ENCODE measurements around the gene ANKRD31.
"Not testable (repeated sequence)": the region's sequence is repeated elsewhere in the genome, so short reads cannot be mapped to it uniquely, and the experiment has no call there.

ANKRD31 gene

DNA sequence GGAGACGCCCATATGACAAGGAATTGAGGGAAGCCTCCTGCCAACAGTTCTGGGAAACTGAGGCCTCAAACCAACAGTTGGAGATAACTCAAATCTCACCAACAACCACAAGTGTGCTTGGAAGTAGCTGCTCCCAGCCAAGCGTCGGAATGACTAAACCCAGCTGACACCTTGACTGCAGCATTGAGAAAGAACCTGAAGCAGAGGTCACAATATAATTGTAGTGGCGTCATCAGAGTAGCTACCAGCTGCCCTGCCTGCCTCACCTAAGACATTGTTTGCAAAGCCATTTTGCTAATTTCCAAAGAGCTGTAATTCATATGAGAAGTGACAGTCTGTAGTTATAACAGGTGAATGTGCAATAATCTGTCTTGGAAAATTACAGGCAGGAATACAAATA, 40.8 kb upstream of the ANKRD31 start:
- TF ChIP-seq, protein P1, sequence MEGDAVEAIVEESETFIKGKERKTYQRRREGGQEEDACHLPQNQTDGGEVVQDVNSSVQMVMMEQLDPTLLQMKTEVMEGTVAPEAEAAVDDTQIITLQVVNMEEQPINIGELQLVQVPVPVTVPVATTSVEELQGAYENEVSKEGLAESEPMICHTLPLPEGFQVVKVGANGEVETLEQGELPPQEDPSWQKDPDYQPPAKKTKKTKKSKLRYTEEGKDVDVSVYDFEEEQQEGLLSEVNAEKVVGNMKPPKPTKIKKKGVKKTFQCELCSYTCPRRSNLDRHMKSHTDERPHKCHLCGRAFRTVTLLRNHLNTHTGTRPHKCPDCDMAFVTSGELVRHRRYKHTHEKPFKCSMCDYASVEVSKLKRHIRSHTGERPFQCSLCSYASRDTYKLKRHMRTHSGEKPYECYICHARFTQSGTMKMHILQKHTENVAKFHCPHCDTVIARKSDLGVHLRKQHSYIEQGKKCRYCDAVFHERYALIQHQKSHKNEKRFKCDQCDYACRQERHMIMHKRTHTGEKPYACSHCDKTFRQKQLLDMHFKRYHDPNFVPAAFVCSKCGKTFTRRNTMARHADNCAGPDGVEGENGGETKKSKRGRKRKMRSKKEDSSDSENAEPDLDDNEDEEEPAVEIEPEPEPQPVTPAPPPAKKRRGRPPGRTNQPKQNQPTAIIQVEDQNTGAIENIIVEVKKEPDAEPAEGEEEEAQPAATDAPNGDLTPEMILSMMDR (IDR thresholded peaks at IDR 0.05; ENCODE audit: insufficient read depth, low read length, missing control alignments): no peak
- DNase-seq (ENCODE audit: low read depth, low spot score): no peak
- CTCF ChIA-PET: no interaction called here
- no peak overlapping the region for H3K4me3 ChIP-seq (ENCODE audit: low read depth, low read length)
- POLR2A ChIA-PET: no interaction called here

DNA sequence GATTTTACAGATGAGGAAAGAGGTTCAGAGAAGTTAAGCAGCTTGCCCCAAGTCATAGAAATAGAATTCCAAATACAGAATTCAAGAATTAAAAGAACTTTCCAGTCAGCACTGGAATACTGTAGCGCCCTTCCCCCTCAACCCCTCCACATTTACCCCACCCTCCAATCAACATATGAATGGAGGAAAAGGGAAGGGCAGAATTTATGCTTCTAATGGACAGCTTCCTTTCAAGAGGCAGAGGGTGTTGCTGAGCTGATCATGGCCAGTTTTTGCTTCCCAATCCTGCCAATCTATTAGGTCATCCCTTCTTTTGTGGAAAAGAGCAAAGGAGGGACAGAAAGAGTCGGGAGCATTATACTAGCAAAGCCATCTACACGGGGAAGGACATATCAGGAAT, 39.1 kb upstream of the ANKRD31 start:
- ChIA-PET POLR2A (no interaction called here), CTCF (no interaction called here)
- TF ChIP-seq, protein P1 (IDR thresholded peaks at IDR 0.05; ENCODE audit: insufficient read depth, low read length, missing control alignments): no peak
- DNase-seq (ENCODE audit: low read depth, low spot score): no peak
- no peak overlapping the region for H3K4me3 ChIP-seq (ENCODE audit: low read depth, low read length)

GRCh38 chr5:75275147-75275546, 38.5 kb upstream of the ANKRD31 start:
- CTCF ChIA-PET: no interaction called here
- POLR2A ChIA-PET: no interaction called here
- TF ChIP-seq, protein P1 (IDR thresholded peaks at IDR 0.05; ENCODE audit: insufficient read depth, low read length, missing control alignments): no peak
- no peak for DNase-seq (ENCODE audit: low read depth, low spot score)
- H3K4me3 ChIP-seq (ENCODE audit: low read depth, low read length): no peak overlapping the region

GRCh38 chr5:75274486-75274885, 37.8 kb upstream of the ANKRD31 start:
- POLR2A ChIA-PET: no interaction called here
- no peak overlapping the region for H3K4me3 ChIP-seq (ENCODE audit: low read depth, low read length)
- CTCF ChIA-PET: interaction anchor here (0.9 kb wide), 1 partner anchor 355 kb away, joined by 3 read pairs; no protein-coding TSS in a partner anchor
- no peak for DNase-seq (ENCODE audit: low read depth, low spot score)
- TF ChIP-seq, protein P1 (IDR thresholded peaks at IDR 0.05; ENCODE audit: insufficient read depth, low read length, missing control alignments): no peak

DNA sequence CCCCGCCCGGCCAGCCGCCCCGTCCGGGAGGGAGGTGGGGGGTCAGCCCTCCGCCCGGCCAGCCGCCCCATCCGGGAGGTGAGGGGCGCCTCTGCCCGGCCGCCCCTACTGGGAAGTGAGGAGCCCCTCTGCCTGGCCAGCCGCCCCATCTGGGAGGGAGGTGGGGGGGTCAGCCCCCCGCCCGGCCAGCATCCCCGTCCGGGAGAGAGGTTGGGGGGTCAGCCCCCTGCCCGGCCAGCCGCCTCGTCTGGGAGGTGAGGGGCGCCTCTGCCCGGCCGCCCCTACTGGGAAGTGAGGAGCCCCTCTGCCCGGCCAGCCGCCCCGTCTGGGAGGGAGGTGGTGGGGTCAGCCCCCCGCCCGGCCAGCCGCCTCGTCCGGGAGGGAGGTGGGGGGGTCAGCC, 33.9 kb upstream of the ANKRD31 start:
- H3K4me3 ChIP-seq (ENCODE audit: low read depth, low read length); CTCF ChIA-PET; POLR2A ChIA-PET; DNase-seq (ENCODE audit: low read depth, low spot score): not testable (repeated sequence)

- TF ChIP-seq, protein P1 (IDR thresholded peaks at IDR 0.05; ENCODE audit: insufficient read depth, low read length, missing control alignments): peak; percentile 30
- DNase-seq (ENCODE audit: low read depth, low spot score): peak; percentile 9
- CTCF ChIA-PET: interaction anchor here (1.7 to 3.1 kb wide), 7 partner anchors 29 to 593 kb away, joined by 5 to 25 read pairs (median 9); partner anchors contain the start of genes ANKRD31, GFM2 and NSA2
- POLR2A ChIA-PET: no interaction called here
- H3K4me3 ChIP-seq (ENCODE audit: low read depth, low read length): no peak overlapping the region
Observed at GRCh38 chr5:75265731-75266130, 29.1 kb upstream of the ANKRD31 start.

GRCh38 chr5:75262271-75262670, 25.6 kb upstream of the ANKRD31 start:
- POLR2A ChIA-PET: no interaction called here

More at GRCh38 chr5:75262271-75262670, 25.6 kb upstream of the ANKRD31 start:
- CTCF ChIA-PET: interaction anchor here (1.0 to 2.6 kb wide), 2 partner anchors 336 to 590 kb away, joined by 3 to 11 read pairs; no protein-coding TSS in a partner anchor
- no peak for DNase-seq (ENCODE audit: low read depth, low spot score)
- no peak overlapping the region for H3K4me3 ChIP-seq (ENCODE audit: low read depth, low read length)
- TF ChIP-seq, protein P1 (IDR thresholded peaks at IDR 0.05; ENCODE audit: insufficient read depth, low read length, missing control alignments): no peak

Data from AG04449 (cell line).